ENCODE results near the gene PPP4R3B. TPM values are rescaled to one million over a fixed set of nuclear protein-coding genes. Genes with fewer than 3 reads are reported as not detected.

The PPP4R3B gene
- total and polyA plus RNA-seq, 2 of the 13 experiments (the other 11 are each of a cell fraction or from before 2014, with no cell fraction given) = 24.2 to 53.0 TPM

- peak; percentile 4; the same call in 1 of the 2 replicates for TF ChIP-seq ZNF782 (CRISPR knock-in tag; IDR thresholded peaks at IDR 0.05; ENCODE audit: borderline replicate concordance)
- TF ChIP-seq NONO (IDR thresholded peaks at IDR 0.05) = no peak
- TF ChIP-seq NONO (CRISPR knock-in tag; conservative IDR thresholded peaks at IDR 0.05) = 0 out of 2 replicates have a peak, but pooled peaks have one; percentile 17
- no peak for TF ChIP-seq MTF2 (CRISPR knock-in tag; IDR thresholded peaks at IDR 0.05; ENCODE audit: borderline replicate concordance)
- TF ChIP-seq, protein P1, sequence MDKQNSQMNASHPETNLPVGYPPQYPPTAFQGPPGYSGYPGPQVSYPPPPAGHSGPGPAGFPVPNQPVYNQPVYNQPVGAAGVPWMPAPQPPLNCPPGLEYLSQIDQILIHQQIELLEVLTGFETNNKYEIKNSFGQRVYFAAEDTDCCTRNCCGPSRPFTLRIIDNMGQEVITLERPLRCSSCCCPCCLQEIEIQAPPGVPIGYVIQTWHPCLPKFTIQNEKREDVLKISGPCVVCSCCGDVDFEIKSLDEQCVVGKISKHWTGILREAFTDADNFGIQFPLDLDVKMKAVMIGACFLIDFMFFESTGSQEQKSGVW (CRISPR knock-in tag; IDR thresholded peaks at IDR 0.05; ENCODE audit: borderline replicate concordance) = 0 out of 2 replicates have a peak, but pooled peaks have one; percentile 1
- TF ChIP-seq, protein P2, sequence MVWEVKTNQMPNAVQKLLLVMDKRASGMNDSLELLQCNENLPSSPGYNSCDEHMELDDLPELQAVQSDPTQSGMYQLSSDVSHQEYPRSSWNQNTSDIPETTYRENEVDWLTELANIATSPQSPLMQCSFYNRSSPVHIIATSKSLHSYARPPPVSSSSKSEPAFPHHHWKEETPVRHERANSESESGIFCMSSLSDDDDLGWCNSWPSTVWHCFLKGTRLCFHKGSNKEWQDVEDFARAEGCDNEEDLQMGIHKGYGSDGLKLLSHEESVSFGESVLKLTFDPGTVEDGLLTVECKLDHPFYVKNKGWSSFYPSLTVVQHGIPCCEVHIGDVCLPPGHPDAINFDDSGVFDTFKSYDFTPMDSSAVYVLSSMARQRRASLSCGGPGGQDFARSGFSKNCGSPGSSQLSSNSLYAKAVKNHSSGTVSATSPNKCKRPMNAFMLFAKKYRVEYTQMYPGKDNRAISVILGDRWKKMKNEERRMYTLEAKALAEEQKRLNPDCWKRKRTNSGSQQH (CRISPR knock-in tag; IDR thresholded peaks at IDR 0.05; ENCODE audit: low read depth) = peak; percentile 23; the same call in 1 of the 2 replicates
- no peak for TF ChIP-seq CSRNP2 (CRISPR knock-in tag; conservative IDR thresholded peaks at IDR 0.05; ENCODE audit: low read depth)
- TF ChIP-seq ZNF792 (CRISPR knock-in tag; IDR thresholded peaks at IDR 0.05) = 0 out of 2 replicates have a peak, but pooled peaks have one; percentile 36
- no peak for TF ChIP-seq ZBTB25 (CRISPR knock-in tag; IDR thresholded peaks at IDR 0.05)
- TF ChIP-seq, protein P3, sequence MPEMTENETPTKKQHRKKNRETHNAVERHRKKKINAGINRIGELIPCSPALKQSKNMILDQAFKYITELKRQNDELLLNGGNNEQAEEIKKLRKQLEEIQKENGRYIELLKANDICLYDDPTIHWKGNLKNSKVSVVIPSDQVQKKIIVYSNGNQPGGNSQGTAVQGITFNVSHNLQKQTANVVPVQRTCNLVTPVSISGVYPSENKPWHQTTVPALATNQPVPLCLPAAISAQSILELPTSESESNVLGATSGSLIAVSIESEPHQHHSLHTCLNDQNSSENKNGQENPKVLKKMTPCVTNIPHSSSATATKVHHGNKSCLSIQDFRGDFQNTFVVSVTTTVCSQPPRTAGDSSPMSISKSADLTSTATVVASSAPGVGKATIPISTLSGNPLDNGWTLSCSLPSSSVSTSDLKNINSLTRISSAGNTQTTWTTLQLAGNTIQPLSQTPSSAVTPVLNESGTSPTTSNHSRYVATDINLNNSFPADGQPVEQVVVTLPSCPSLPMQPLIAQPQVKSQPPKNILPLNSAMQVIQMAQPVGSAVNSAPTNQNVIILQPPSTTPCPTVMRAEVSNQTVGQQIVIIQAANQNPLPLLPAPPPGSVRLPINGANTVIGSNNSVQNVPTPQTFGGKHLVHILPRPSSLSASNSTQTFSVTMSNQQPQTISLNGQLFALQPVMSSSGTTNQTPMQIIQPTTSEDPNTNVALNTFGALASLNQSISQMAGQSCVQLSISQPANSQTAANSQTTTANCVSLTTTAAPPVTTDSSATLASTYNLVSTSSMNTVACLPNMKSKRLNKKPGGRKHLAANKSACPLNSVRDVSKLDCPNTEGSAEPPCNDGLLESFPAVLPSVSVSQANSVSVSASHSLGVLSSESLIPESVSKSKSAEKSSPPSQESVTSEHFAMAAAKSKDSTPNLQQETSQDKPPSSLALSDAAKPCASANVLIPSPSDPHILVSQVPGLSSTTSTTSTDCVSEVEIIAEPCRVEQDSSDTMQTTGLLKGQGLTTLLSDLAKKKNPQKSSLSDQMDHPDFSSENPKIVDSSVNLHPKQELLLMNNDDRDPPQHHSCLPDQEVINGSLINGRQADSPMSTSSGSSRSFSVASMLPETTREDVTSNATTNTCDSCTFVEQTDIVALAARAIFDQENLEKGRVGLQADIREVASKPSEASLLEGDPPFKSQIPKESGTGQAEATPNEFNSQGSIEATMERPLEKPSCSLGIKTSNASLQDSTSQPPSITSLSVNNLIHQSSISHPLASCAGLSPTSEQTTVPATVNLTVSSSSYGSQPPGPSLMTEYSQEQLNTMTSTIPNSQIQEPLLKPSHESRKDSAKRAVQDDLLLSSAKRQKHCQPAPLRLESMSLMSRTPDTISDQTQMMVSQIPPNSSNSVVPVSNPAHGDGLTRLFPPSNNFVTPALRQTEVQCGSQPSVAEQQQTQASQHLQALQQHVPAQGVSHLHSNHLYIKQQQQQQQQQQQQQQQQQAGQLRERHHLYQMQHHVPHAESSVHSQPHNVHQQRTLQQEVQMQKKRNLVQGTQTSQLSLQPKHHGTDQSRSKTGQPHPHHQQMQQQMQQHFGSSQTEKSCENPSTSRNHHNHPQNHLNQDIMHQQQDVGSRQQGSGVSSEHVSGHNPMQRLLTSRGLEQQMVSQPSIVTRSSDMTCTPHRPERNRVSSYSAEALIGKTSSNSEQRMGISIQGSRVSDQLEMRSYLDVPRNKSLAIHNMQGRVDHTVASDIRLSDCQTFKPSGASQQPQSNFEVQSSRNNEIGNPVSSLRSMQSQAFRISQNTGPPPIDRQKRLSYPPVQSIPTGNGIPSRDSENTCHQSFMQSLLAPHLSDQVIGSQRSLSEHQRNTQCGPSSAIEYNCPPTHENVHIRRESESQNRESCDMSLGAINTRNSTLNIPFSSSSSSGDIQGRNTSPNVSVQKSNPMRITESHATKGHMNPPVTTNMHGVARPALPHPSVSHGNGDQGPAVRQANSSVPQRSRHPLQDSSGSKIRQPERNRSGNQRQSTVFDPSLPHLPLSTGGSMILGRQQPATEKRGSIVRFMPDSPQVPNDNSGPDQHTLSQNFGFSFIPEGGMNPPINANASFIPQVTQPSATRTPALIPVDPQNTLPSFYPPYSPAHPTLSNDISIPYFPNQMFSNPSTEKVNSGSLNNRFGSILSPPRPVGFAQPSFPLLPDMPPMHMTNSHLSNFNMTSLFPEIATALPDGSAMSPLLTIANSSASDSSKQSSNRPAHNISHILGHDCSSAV (CRISPR knock-in tag; IDR thresholded peaks at IDR 0.05; ENCODE audit: borderline replicate concordance) = no peak; the same call in 1 of the 2 replicates
- TF ChIP-seq POLR2AphosphoS5 (IDR thresholded peaks at IDR 0.05; ENCODE audit: low read depth, low read length) = peak; percentile 65; the same call in 1 of the 2 replicates
- TF ChIP-seq ZBTB43 (CRISPR knock-in tag; conservative IDR thresholded peaks at IDR 0.05) = no peak
Measured at GRCh38 chr2:55616551-55617174, 759 bp downstream of the PPP4R3B start (continued).
